Heart right ventricle (tissue), 16 donors: ENCODE data around the gene CEP97. TPM values are rescaled to one million over a fixed set of nuclear protein-coding genes. Genes with fewer than 3 reads are reported as not detected.

Experiments
- ATAC-seq, 8 donors: fragments of 200-7000 bp; cut with Tn5 transposase; one replicate each; pipeline ENCODE4 v1.9.1; 2020; ENCODE audit warnings: mild to moderate bottlenecking in 8 of 8, moderate library complexity in 8 of 8, moderate number of reproducible peaks in 1 of 8
- DNase-seq, 2 donors: peaks; one replicate each; pipeline ENCODE4 v3.0.0-alpha.2; 2020
- H3K27ac ChIP-seq, 10 donors: fragments of 200-600 bp; sonication (generic) in 2 of 10; one replicate each; pipeline versions ENCODE4 v1.5.0 to v1.8.0; 2020 to 2022; ENCODE audit warnings: mild to moderate bottlenecking in 3 of 10
- H3K27me3 ChIP-seq, 7 donors: fragments of 200-600 bp; one replicate each; pipeline ENCODE4 v1.8.0; 2021 to 2022; ENCODE audit warnings: mild to moderate bottlenecking in 2 of 7
- H3K36me3 ChIP-seq, 9 donors: fragments of 200-600 bp; sonication (generic) in 1 of 9; one replicate each; pipeline versions ENCODE4 v1.5.0 to v1.8.0; 2020 to 2022; ENCODE audit warnings: mild to moderate bottlenecking in 2 of 9
- H3K4me1 ChIP-seq, 9 donors: fragments of 200-600 bp; sonication (generic) in 1 of 9; one replicate each; pipeline versions ENCODE4 v1.5.0 to v1.8.0; 2020 to 2022; ENCODE audit warnings: mild to moderate bottlenecking in 4 of 9
- H3K4me3 ChIP-seq, 10 donors: fragments of 200-600 bp; sonication (generic) in 2 of 10; one replicate each; pipeline versions ENCODE4 v1.5.0 to v1.8.0; 2020 to 2022; ENCODE audit warnings: mild to moderate bottlenecking in 7 of 10, moderate library complexity in 2 of 10
- H3K9me3 ChIP-seq, 11 donors: fragments of 200-600 bp in 10 of 11; sonication (generic) in 2 of 11; one replicate each; pipeline versions ENCODE4 v1.5.0 to v1.8.0; 2013 to 2022; ENCODE audit warnings: mild to moderate bottlenecking in 2 of 11, control low read depth in 1 of 11, moderate library complexity in 1 of 11
- WGBS, 2 donors: extraction: QIAGEN DNeasy Blood & Tissue Kit; methylation state at CpG; one replicate each; pipeline ENCODE4 v1.1.7; 2013; ENCODE audit warnings: inconsistent platforms in 1 of 2; 5-methylcytosine and 5-hydroxymethylcytosine counted together
- intact Hi-C, 10 donors: fragments of 100-400 bp; cut with DNase I; formaldehyde crosslinking; loops; one replicate each; pipeline versions ENCODE4 v1.11.1 to v1.14.2; 2022
- polyA plus RNA-seq, 2 donors: library from polyadenylated mRNA; stranded (reverse); fragments of 200-250 nt; gene quantifications; one replicate each; pipeline ENCODE4 v1.2.3, GENCODE V29; 2013
- total RNA-seq, 10 donors: library from RNA; stranded (reverse); fragmentation: NEBNext Ultra II Directional in 3 of 10; extraction: Animal tissue kit (Norgen Biotek cat#: 25700) in 3 of 10; gene quantifications; one replicate each; pipeline versions ENCODE4 v1.2.1 to v1.2.4, GENCODE V29; 2021 to 2023
- TF ChIP-seq, protein P1 (sequence below), 9 donors: fragments of 200-600 bp; sonication (generic) in 2 of 9; IDR thresholded peaks; one replicate each; pipeline versions ENCODE4 v1.5.0 to v1.8.0; 2021 to 2022; ENCODE audit warnings: antibody characterized with exemption in 9 of 9, mild to moderate bottlenecking in 5 of 9, moderate library complexity in 1 of 9
- donor health status: Arrhythmogenic right ventricular cardiomyopathy.
- donor health status: ischemic (EF 13 %, LVEDD 7.1; RV severe dilation, severe dysfunction).
- donor health status: healthy with polysubstance abuse.
- donor health status: DM: no; HTN: yes; CAD: no.
- donor health status: DM: no; HTN: no; CAD: no.
- donor health status: ischemic (EF 25% LVEDD 6.9; RV normal size, moderate dysfunction).
- donor health status: ischemic (EF 25% LVEDD 5.7; RV mildly dilated, moderate dysfunction).
- donor health status: healthy.
- donor health status: DM: yes; HTN: yes; CAD: no.
- donor health status: Ischemic cardiomyopathy.
- donor health status: ischemic (EF 35%, LVEDD 5.7; RV mildly dilated, moderate dysfunction).
- donor health status: nonischemic (EF 11% LVEDD 7.7; RV severe dilation, severe dysfunction).
- donor health status: DM: yes; HTN: yes; CAD: no.
- donor health status: PGD.
- donor health status: ischemic (EF 29% LVEDD 5.4; RV normal size, mild dysfunction).
- donor health status: nonischemic (EF 23%, LVEDD 6.1; RV moderate dilation, normal function).

Gene CEP97
- total and polyA plus RNA-seq, 12 donors, result 1.2 to 11.4 (median 7.8) TPM

DNA sequence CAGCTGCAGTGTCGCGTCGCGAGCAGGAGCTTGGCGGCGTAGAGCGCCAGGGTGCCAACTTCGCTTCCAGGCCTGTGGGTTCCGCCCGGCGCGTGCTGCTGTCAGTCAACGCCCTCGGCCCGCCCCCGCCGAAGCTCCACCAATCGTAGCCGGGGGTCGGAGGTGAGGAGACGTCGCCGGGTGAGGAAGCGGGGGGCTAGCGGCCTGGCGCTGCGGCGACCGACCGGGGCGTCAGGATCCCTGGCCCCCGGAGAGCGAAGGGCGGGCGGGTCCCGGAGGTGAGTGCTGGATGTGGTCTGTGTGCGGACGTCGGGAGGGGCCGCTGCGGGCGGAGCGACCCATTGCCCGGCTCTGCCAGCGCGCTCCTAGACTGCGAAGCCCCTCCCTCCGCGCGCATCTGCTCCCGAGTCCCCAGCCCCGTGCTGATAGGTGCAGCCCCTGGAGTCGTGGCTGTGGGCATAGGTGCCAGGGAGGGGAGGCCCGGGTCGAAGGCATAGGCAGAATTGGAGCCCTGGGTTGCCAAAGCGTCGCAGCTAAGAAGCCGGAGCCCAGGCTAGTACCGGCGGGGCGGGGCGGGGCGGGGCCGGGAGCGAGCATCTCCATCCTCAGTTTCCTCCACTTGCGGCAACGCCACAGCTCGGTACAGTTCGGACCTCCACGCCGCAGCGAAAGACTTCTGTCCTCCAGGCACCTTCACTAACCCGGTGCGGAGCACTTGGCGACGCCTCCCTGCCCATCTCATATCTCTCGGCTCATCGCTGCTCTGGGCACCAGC is 54.8 kb downstream of the CEP97 start, which contains the start of gene NXPE3:
Gene NXPE3, plus strand, starts transcription at position 165 of the 775 bp plus-strand sequence. CDS start 6,386 bp downstream, outside the sequence.
- 0 to 1% methylated on average over 76 to 78 of the region's 78 CpGs for WGBS, 2 donors
- Histone ChIP-seq H3K27me3 (no peaks in the 10 kb centered on the region), H3K4me1 (peaks cover 0 to 30% (median 25%) of the 10 kb centered on the region in 9 donors), H3K9me3 (no peaks in the 10 kb centered on the region), H3K27ac (peak within 1 kb of the TSS; percentile 51 to 95 (median 90)), H3K36me3 (peaks cover 0 to 22% (median 14%) of the 10 kb centered on the region in 9 donors), H3K4me3 (peak within 1 kb of the TSS; percentile 59 to 98 (median 81))
- TF ChIP-seq, protein P1, sequence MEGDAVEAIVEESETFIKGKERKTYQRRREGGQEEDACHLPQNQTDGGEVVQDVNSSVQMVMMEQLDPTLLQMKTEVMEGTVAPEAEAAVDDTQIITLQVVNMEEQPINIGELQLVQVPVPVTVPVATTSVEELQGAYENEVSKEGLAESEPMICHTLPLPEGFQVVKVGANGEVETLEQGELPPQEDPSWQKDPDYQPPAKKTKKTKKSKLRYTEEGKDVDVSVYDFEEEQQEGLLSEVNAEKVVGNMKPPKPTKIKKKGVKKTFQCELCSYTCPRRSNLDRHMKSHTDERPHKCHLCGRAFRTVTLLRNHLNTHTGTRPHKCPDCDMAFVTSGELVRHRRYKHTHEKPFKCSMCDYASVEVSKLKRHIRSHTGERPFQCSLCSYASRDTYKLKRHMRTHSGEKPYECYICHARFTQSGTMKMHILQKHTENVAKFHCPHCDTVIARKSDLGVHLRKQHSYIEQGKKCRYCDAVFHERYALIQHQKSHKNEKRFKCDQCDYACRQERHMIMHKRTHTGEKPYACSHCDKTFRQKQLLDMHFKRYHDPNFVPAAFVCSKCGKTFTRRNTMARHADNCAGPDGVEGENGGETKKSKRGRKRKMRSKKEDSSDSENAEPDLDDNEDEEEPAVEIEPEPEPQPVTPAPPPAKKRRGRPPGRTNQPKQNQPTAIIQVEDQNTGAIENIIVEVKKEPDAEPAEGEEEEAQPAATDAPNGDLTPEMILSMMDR (IDR thresholded peaks at IDR 0.05), result no peak
- intact Hi-C loops, result loop anchor here in 4 of 10 donors (2.0 to 10.0 kb wide), 5 partner anchors 47 to 92 kb away; partner anchors contain the start of genes CEP97 (in 2 of the 4) and RPL24 (in 1 of the 4)
- peak; percentile 95 to 98 (median 96) for ATAC-seq
- peak; percentile 92 to 94 for DNase-seq

DNA sequence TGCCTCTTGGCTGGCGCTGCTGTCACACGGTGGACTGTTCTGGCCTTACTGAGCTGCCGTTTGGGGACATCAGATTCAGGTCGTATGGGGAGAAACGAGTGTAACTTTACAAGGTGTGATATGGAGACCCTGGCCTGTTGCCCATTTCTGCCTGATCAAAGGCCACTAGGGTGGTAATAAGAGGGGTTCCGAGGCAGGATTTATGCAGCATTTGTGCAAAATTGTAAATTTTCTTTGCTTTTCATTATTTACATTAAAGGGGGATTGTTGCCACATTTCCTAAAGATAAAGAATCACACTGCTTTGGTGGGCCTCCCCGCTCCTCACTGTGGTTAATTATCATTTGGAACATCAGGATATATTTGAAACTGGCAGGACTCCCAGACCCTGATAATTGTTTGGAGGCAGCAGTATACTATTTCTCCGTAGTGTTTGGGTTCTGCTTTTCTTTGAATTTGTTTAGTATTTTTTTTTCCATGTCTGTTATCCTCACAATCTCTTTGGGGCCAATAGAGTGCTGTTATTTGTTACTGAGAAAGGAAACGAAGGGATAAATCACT is 55.5 kb downstream of the CEP97 start:
- WGBS, 2 donors, result 10 to 11% methylated on average over 9 of the region's 9 CpGs
- TF ChIP-seq, protein P1 (IDR thresholded peaks at IDR 0.05), result no peak
- no peak for DNase-seq
- peak in 3 of 8 donors; percentile 45 to 79 (median 72) for ATAC-seq
- Histone ChIP-seq H3K27ac (peak overlapping the region; percentile 51 to 95 (median 90)), H3K4me3 (peak overlapping the region; percentile 59 to 98 (median 81)), H3K27me3 (no peaks in the 10 kb centered on the region), H3K9me3 (no peaks in the 10 kb centered on the region), H3K4me1 (peaks cover 0 to 37% (median 28%) of the 10 kb centered on the region in 9 donors), H3K36me3 (peaks cover 0 to 29% (median 14%) of the 10 kb centered on the region in 9 donors)
- intact Hi-C loops, result loop anchor here in 5 of 10 donors (2.0 to 10.0 kb wide), 5 partner anchors 48 to 93 kb away; partner anchors contain the start of genes CEP97 (in 3 of the 5) and RPL24 (in 1 of the 5)

DNA sequence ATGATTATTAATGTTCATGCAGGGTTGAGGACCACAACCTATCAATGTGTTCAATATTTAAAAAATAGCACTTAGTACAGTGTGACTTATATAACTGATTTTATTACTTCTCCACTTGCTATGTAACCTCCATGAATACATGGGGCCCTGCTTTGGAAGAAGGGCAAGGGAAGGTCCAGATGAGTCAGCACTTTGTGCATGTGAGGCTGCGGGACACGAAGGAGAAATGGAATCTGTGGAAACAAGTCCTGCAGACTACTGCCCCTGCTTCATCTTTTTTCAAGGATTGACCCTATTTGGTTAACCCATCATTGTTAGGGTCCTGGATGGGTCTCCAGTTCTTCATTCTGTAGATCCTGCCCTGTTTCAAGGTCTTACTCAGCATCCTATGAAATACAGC is 56.2 kb downstream of the CEP97 start:
- intact Hi-C loops, result loop anchor here in 1 of 10 donors (10.0 kb wide), 1 partner anchor 56 kb away; the partner anchor contains the start of gene CEP97
- WGBS, 2 donors, result 23 to 48% methylated on average over 2 of the region's 2 CpGs
- H3K36me3 ChIP-seq, result peaks cover 0 to 37% (median 16%) of the 10 kb centered on the region in 9 donors
- peak in 1 of 2 donors; percentile 22 for DNase-seq
- ATAC-seq, result peak in 3 of 8 donors; percentile 16 to 38 (median 35)
- H3K4me3 ChIP-seq, result peak overlapping the region in 9 of 10 donors; percentile 59 to 98 (median 82)
- H3K9me3 ChIP-seq, result no peaks in the 10 kb centered on the region
- peaks cover 0 to 44% (median 30%) of the 10 kb centered on the region in 9 donors for H3K4me1 ChIP-seq
- TF ChIP-seq, protein P1 (IDR thresholded peaks at IDR 0.05), result no peak
- H3K27ac ChIP-seq, result peak overlapping the region in 9 of 10 donors; percentile 79 to 95 (median 90)
- H3K27me3 ChIP-seq, result no peaks in the 10 kb centered on the region

DNA sequence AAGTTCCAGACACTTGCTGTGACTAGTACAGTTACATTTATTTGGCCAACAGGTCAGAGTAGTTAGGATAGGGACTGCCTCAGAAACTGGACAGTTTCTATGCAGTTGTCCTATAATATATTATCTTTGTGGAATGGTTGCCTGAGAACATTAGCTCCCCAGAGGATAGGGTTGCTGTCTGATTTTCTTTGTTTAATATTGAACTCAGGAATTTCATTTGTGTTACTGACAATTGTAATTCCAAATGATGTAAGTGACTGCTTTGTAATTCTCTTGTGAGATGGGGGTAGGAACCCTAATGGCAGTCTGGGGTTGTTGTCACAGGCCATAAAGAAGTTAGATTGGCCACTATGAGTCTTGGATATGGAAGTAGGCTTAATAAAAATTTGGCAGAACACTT is 56.8 kb downstream of the CEP97 start:
- peaks cover 0 to 49% (median 35%) of the 10 kb centered on the region in 9 donors for H3K4me1 ChIP-seq
- H3K4me3 ChIP-seq, result peak overlapping the region in 2 of 10 donors; percentile 59 to 94
- TF ChIP-seq, protein P1 (IDR thresholded peaks at IDR 0.05), result no peak
- no peaks in the 10 kb centered on the region for H3K27me3 ChIP-seq
- no peaks in the 10 kb centered on the region for H3K9me3 ChIP-seq
- peak overlapping the region in 6 of 10 donors; percentile 7 to 95 (median 88) for H3K27ac ChIP-seq
- intact Hi-C loops, result loop anchor here in 1 of 10 donors (10.0 kb wide), 1 partner anchor 56 kb away; the partner anchor contains the start of gene CEP97
- DNase-seq, result no peak
- H3K36me3 ChIP-seq, result peaks cover 0 to 42% (median 22%) of the 10 kb centered on the region in 9 donors
- ATAC-seq, result no peak
